ENCODE data around the gene ARHGEF17.

- TF ChIP-seq, protein P1, sequence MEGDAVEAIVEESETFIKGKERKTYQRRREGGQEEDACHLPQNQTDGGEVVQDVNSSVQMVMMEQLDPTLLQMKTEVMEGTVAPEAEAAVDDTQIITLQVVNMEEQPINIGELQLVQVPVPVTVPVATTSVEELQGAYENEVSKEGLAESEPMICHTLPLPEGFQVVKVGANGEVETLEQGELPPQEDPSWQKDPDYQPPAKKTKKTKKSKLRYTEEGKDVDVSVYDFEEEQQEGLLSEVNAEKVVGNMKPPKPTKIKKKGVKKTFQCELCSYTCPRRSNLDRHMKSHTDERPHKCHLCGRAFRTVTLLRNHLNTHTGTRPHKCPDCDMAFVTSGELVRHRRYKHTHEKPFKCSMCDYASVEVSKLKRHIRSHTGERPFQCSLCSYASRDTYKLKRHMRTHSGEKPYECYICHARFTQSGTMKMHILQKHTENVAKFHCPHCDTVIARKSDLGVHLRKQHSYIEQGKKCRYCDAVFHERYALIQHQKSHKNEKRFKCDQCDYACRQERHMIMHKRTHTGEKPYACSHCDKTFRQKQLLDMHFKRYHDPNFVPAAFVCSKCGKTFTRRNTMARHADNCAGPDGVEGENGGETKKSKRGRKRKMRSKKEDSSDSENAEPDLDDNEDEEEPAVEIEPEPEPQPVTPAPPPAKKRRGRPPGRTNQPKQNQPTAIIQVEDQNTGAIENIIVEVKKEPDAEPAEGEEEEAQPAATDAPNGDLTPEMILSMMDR (IDR thresholded peaks at IDR 0.05; ENCODE audit: low read depth, low read length, missing input control) = no peak
- TF ChIP-seq FOXA1 (IDR thresholded peaks at IDR 0.05) (no peak), REST (IDR thresholded peaks at IDR 0.05) (no peak), EGR1 (IDR thresholded peaks at IDR 0.05; ENCODE audit: low read depth in 2 of 2) (no peak), TAF1 (conservative IDR thresholded peaks at IDR 0.05) (no peak), HNF4G (IDR thresholded peaks at IDR 0.05) (no peak), SP1 (IDR thresholded peaks at IDR 0.05) (no peak)
- TF ChIP-seq, protein P2, sequence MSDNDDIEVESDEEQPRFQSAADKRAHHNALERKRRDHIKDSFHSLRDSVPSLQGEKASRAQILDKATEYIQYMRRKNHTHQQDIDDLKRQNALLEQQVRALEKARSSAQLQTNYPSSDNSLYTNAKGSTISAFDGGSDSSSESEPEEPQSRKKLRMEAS (IDR thresholded peaks at IDR 0.05) = no peak
- TF ChIP-seq, protein P3, sequence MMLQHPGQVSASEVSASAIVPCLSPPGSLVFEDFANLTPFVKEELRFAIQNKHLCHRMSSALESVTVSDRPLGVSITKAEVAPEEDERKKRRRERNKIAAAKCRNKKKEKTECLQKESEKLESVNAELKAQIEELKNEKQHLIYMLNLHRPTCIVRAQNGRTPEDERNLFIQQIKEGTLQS (IDR thresholded peaks at IDR 0.05) = no peak
Measured at GRCh38 chr11:73277467-73277866, 30.6 kb upstream of the ARHGEF17 start.

All from liver (tissue), 3 donors.